Panc1 (cell line): Measurements from ENCODE around the gene SNRNP35. TPM values are rescaled to one million over a fixed set of nuclear protein-coding genes. Genes with fewer than 3 reads are reported as not detected.

Source experiments
- ATAC-seq: fragments of 200-7000 bp; cut with Tn5 transposase; 2 replicates; pipeline ENCODE4 v1.9.1; 2020; ENCODE audit warnings: mild to moderate bottlenecking, moderate library complexity
- BruUV-seq: library from RNA; stranded (reverse); fragments of 400-500 nt; replicated peaks from 2 replicates; lab custom pipeline; 2021; lab: Mats Ljungman, UMichigan
- CTCF ChIA-PET: fragments of 300-600 bp; sonication (Branson Sonifier 250); formaldehyde crosslinking; loops from one replicate; lab custom pipeline; 2022; ENCODE audit warnings: antibody characterized with exemption; lab: Charles Lee
- POLR2A ChIA-PET: fragments of 300-600 bp; sonication (Branson Sonifier 250); formaldehyde crosslinking; loops from one replicate; lab custom pipeline; 2022; ENCODE audit warnings: antibody characterized with exemption; lab: Charles Lee
- DNase-seq: peaks from one replicate; pipeline ENCODE4 v3.0.0-alpha.2; 2010; ENCODE audit warnings: low read depth, low spot score
- H3K27ac ChIP-seq: 2 replicates; pipeline ENCODE4 v1.5.1; 2011; ENCODE audit warnings: mild to moderate bottlenecking, low read length, inconsistent platforms
- H3K27me3 ChIP-seq: fragments of 200-500 bp; sonication (Bioruptor generic); 2 replicates; pipeline ENCODE4 v1.6.0; 2014; ENCODE audit warnings: low read length, inconsistent platforms; ENCODE audit not compliant: control insufficient read depth, insufficient read depth
- H3K36me3 ChIP-seq: fragments of 200-500 bp; sonication (Bioruptor generic); 2 replicates; pipeline ENCODE4 v1.5.1; 2014; ENCODE audit warnings: inconsistent platforms, mild to moderate bottlenecking, low read length, moderate library complexity; ENCODE audit not compliant: control insufficient read depth, insufficient read depth
- H3K4me1 ChIP-seq: 2 replicates; pipeline ENCODE4 v1.5.1; 2011; ENCODE audit warnings: inconsistent platforms, mild to moderate bottlenecking, low read length, moderate library complexity; ENCODE audit not compliant: control insufficient read depth, insufficient read depth
- H3K4me3 ChIP-seq, 2 experiments: 2 replicates each; pipeline ENCODE4 v1.5.1; 2011 to 2012; ENCODE audit warnings: low read depth in 2 of 2, low read length in 2 of 2, mild to moderate bottlenecking in 2 of 2, inconsistent platforms in 1 of 2, moderate library complexity in 1 of 2
- H3K9me3 ChIP-seq: fragments of 200-500 bp; sonication (Bioruptor generic); 2 replicates; pipeline ENCODE4 v1.5.1; 2014; ENCODE audit warnings: low read depth, mild to moderate bottlenecking, inconsistent platforms, low read length, moderate library complexity; ENCODE audit not compliant: control insufficient read depth, insufficient read depth
- POLR2AphosphoS5 ChIP-seq: IDR thresholded peaks from 2 replicates; pipeline ENCODE4 v1.6.1; 2012; ENCODE audit warnings: mild to moderate bottlenecking, low read depth, low read length, moderate library complexity
- SIN3A ChIP-seq: IDR thresholded peaks from 2 replicates; pipeline ENCODE4 v1.6.1; 2012; ENCODE audit warnings: low read depth, mild to moderate bottlenecking, low read length, moderate library complexity, borderline replicate concordance; ENCODE audit not compliant: insufficient read depth
- TCF7L2 ChIP-seq: IDR thresholded peaks from 2 replicates; pipeline ENCODE4 v1.6.1; 2011; ENCODE audit warnings: mild to moderate bottlenecking, low read depth, low read length, inconsistent platforms
- in situ Hi-C: cut with HindIII; loops from 2 replicates; pipeline ENCODE4 v1.10.0; 2016; ENCODE audit warnings: low sequenced_read_pairs, low pct_unique_long_range_greater_than_20kb
- intact Hi-C: fragments of 100-400 bp; cut with micrococcal nuclease; formaldehyde crosslinking; loops from one replicate; pipeline ENCODE4 v1.10.0; 2022; ENCODE audit not compliant: unreplicated experiment
- total RNA-seq: library from RNA; stranded (reverse); gene quantifications from one replicate; pipeline ENCODE4 v1.2.1, GENCODE V29; 2021; ENCODE audit not compliant: unreplicated experiment
- TF ChIP-seq, protein P1 (sequence below): fragments of 450-650 bp; IDR thresholded peaks from 2 replicates; pipeline ENCODE4 v1.5.1; 2017; ENCODE audit warnings: mild to moderate bottlenecking
- TF ChIP-seq, protein P2 (sequence below), 2 experiments: IDR thresholded peaks; 2 replicates each; pipeline ENCODE4 v1.6.1; 2011 to 2012; ENCODE audit warnings: low read depth in 2 of 2, control low read depth in 1 of 2, low read length in 1 of 2, mild to moderate bottlenecking in 1 of 2, moderate library complexity in 1 of 2; ENCODE audit not compliant: insufficient read depth in 1 of 2

SNRNP35 gene
- total RNA-seq, 1 experiment from 2014 or later = 16.5 TPM

DNA sequence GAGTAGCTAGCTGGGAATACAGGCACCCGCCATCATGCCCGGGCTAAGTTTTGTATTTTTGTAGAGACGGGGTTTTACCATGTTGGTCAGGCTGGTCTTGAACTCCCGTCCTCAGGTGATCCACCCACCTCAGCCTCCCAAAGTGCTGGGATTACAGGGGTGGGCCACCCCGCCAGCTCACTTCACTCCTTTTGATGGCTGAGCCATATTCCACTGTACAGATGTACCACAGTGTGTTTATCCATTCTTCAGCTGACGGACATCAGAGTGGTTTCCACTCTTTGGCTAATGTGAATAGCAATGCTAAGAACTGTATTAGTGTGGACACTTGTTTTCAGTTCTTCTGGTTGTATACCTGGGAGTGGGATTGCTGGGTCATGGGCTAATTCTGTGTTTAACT lies 29.5 kb downstream of the SNRNP35 start:
- H3K27me3 ChIP-seq = no peaks in the 10 kb centered on the region
- no peak overlapping the region for H3K27ac ChIP-seq
- DNase-seq (no peak), ATAC-seq (no peak)
- H3K4me3 ChIP-seq = no peak overlapping the region
- ChIA-PET CTCF (interaction anchor here (0.6 kb wide), 1 partner anchor 26 kb away, joined by 4 read pairs; no protein-coding TSS in a partner anchor), POLR2A (no interaction called here)
- H3K36me3 ChIP-seq = no peaks in the 10 kb centered on the region
- intact Hi-C loops = no loop called here
- TF ChIP-seq, protein P1, sequence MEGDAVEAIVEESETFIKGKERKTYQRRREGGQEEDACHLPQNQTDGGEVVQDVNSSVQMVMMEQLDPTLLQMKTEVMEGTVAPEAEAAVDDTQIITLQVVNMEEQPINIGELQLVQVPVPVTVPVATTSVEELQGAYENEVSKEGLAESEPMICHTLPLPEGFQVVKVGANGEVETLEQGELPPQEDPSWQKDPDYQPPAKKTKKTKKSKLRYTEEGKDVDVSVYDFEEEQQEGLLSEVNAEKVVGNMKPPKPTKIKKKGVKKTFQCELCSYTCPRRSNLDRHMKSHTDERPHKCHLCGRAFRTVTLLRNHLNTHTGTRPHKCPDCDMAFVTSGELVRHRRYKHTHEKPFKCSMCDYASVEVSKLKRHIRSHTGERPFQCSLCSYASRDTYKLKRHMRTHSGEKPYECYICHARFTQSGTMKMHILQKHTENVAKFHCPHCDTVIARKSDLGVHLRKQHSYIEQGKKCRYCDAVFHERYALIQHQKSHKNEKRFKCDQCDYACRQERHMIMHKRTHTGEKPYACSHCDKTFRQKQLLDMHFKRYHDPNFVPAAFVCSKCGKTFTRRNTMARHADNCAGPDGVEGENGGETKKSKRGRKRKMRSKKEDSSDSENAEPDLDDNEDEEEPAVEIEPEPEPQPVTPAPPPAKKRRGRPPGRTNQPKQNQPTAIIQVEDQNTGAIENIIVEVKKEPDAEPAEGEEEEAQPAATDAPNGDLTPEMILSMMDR = no peak
- TF ChIP-seq TCF7L2 (no peak), SIN3A (no peak), POLR2AphosphoS5 (no peak)
- TF ChIP-seq, protein P2, sequence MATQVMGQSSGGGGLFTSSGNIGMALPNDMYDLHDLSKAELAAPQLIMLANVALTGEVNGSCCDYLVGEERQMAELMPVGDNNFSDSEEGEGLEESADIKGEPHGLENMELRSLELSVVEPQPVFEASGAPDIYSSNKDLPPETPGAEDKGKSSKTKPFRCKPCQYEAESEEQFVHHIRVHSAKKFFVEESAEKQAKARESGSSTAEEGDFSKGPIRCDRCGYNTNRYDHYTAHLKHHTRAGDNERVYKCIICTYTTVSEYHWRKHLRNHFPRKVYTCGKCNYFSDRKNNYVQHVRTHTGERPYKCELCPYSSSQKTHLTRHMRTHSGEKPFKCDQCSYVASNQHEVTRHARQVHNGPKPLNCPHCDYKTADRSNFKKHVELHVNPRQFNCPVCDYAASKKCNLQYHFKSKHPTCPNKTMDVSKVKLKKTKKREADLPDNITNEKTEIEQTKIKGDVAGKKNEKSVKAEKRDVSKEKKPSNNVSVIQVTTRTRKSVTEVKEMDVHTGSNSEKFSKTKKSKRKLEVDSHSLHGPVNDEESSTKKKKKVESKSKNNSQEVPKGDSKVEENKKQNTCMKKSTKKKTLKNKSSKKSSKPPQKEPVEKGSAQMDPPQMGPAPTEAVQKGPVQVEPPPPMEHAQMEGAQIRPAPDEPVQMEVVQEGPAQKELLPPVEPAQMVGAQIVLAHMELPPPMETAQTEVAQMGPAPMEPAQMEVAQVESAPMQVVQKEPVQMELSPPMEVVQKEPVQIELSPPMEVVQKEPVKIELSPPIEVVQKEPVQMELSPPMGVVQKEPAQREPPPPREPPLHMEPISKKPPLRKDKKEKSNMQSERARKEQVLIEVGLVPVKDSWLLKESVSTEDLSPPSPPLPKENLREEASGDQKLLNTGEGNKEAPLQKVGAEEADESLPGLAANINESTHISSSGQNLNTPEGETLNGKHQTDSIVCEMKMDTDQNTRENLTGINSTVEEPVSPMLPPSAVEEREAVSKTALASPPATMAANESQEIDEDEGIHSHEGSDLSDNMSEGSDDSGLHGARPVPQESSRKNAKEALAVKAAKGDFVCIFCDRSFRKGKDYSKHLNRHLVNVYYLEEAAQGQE (IDR thresholded peaks at IDR 0.05; ENCODE audit: insufficient read depth in 1 of 2, low read depth in 2 of 2, low read length in 1 of 2) = no peak
- BruUV-seq = no TSS peak
- in situ Hi-C loops = no loop called here
- no peaks in the 10 kb centered on the region for H3K4me1 ChIP-seq
- no peaks in the 10 kb centered on the region for H3K9me3 ChIP-seq

DNA sequence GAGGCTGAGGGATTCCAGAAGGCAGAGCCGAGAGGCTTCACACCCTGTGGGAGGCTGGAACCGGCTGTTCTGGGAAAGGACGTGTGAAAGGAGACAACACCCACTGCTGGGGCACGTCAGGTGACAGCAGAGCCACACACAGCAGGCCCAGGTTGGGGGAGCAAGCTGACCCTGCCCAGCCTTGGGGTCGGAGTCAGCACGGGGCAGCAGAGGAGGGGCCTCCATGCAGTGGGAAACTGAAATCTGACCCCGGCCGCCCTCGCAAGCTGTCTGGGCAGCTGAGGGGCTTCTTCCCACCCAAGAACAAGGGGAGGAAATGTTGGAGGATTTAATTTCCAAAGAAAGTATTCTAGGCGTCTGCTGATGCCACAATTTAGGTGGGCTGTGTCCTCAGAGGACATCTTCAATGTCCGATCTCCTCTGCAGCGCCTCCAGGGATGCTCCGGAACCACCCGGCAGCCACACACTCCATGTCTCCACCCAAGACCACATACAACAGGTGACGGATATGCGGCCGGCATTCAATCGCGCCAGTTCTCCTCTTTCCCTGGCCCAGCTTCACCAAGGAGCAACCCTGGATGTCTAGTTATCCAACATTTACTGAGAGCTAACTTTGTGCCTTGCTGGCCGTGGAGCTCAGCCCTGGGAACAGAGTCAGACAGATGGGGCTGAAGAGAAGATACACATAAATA lies 30.7 kb downstream of the SNRNP35 start:
- Histone ChIP-seq H3K4me1 (no peaks in the 10 kb centered on the region), H3K27ac (no peak overlapping the region), H3K36me3 (no peaks in the 10 kb centered on the region), H3K4me3 (no peak overlapping the region), H3K27me3 (no peaks in the 10 kb centered on the region), H3K9me3 (no peaks in the 10 kb centered on the region)
- TF ChIP-seq, protein P2 (IDR thresholded peaks at IDR 0.05; ENCODE audit: insufficient read depth in 1 of 2, low read depth in 2 of 2, low read length in 1 of 2) = no peak
- no peak for TF ChIP-seq SIN3A
- TF ChIP-seq POLR2AphosphoS5 = no peak
- no peak for TF ChIP-seq TCF7L2
- TF ChIP-seq, protein P1 = no peak
- BruUV-seq = no TSS peak
- ATAC-seq (no peak), DNase-seq (no peak)
- POLR2A ChIA-PET = no interaction called here
- in situ Hi-C loops = no loop called here
- CTCF ChIA-PET = no interaction called here
- intact Hi-C loops = no loop called here
